PC-3 (cell line): ENCODE measurements around the gene MXRA7.
"Not testable (repeated sequence)": the region's sequence is repeated elsewhere in the genome, so short reads cannot be mapped to it uniquely, and the experiment has no call there.

Source experiments
- CTCF ChIP-seq: fragments of 300-600 bp; sonication (generic); conservative IDR thresholded peaks from 2 replicates; pipeline ENCODE4 v1.5.1; 2017; ENCODE audit warnings: antibody characterized with exemption, low read depth, mild to moderate bottlenecking, low read length
- EZH2 ChIP-seq: fragments of 300-600 bp; sonication (generic); IDR thresholded peaks from one replicate; pipeline ENCODE4 v1.6.1; 2017; ENCODE audit warnings: antibody characterized with exemption, mild to moderate bottlenecking, low read length; ENCODE audit not compliant: unreplicated experiment

- not testable (repeated sequence) for TF ChIP-seq CTCF, EZH2
These were observed 1.6 kb upstream of the MXRA7 start for GRCh38 chr17:76712321-76712720.
